Duodenal mucosa (tissue), 2 donors: ENCODE results near the gene CAD.

Experiments used
- H3K27ac ChIP-seq: one replicate; pipeline ENCODE4 v1.7.0; 2013; ENCODE audit warnings: low read depth, low read length
- H3K27me3 ChIP-seq, 2 donors: one replicate each; pipeline ENCODE4 v1.7.0; 2013; ENCODE audit warnings: low read length in 2 of 2, control low read depth in 1 of 2; ENCODE audit not compliant: insufficient read depth in 2 of 2, control insufficient read depth in 1 of 2
- H3K36me3 ChIP-seq, 2 donors: one replicate each; pipeline ENCODE4 v1.7.0; 2013; ENCODE audit warnings: low read length in 2 of 2, control low read depth in 1 of 2; ENCODE audit not compliant: insufficient read depth in 2 of 2, control insufficient read depth in 1 of 2
- H3K4me1 ChIP-seq, 2 donors: one replicate each; pipeline ENCODE4 v1.7.0; 2013; ENCODE audit warnings: low read length in 2 of 2, control low read depth in 1 of 2; ENCODE audit not compliant: insufficient read depth in 2 of 2, control insufficient read depth in 1 of 2
- H3K4me3 ChIP-seq, 2 donors: one replicate each; pipeline ENCODE4 v1.7.0; 2013; ENCODE audit warnings: low read length in 2 of 2, low read depth in 1 of 2
- H3K9ac ChIP-seq, 2 donors: one replicate each; pipeline ENCODE4 v1.7.0; 2013; ENCODE audit warnings: low read length in 2 of 2, low read depth in 1 of 2
- H3K9me3 ChIP-seq, 2 donors: one replicate each; pipeline ENCODE4 v1.7.0; 2013; ENCODE audit warnings: low read length in 2 of 2, control low read depth in 1 of 2; ENCODE audit not compliant: control insufficient read depth in 1 of 2

CAD gene

DNA sequence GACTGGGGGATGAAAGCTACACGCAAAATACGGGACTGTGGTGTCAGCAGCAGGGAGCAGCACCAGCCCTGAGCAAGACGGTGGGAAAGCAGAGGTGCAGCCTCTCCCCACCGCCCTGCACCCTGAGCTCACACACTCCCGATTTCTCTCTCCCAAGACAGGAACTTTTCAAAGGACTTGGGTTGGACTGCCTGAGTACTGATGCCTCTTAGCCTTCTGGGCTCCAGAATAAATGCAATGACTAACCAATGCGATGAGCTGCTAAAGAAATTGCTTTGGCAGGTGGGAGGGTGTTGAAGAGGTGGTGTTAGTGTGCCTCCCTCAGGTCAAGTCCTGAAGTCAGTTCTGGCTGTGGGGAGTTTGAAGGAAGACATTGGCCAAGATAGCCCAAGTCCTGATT, 74.7 kb downstream of the CAD start:
- Histone ChIP-seq H3K4me1 (no peaks in the 10 kb centered on the region), H3K9ac (no peak overlapping the region), H3K4me3 (no peak overlapping the region), H3K27ac (no peak overlapping the region), H3K36me3 (no peaks in the 10 kb centered on the region), H3K9me3 (no peaks in the 10 kb centered on the region), H3K27me3 (peaks cover 5 to 8% of the 10 kb centered on the region in 2 donors)
